ENCODE results near the gene PPP1R3D.

- TF ChIP-seq POLR2AphosphoS5 (IDR thresholded peaks at IDR 0.05; ENCODE audit: borderline replicate concordance, low read depth, low read length) (no peak), EZH2 (IDR thresholded peaks at IDR 0.05) (no peak), FOXP2 (optimal IDR thresholded peaks at IDR 0.05; ENCODE audit: control extremely low read depth, extremely low read length, insufficient read depth) (no peak)
These were observed 3.0 kb downstream of the PPP1R3D start for GRCh38 chr20:59937150-59937549.

Measured in SK-N-MC (cell line).